ENCODE results near the gene PIGK.

- TF ChIP-seq CTCF (IDR thresholded peaks at IDR 0.05) (no peak), POLR2A (IDR thresholded peaks at IDR 0.05) (no peak), EP300 (IDR thresholded peaks at IDR 0.05) (no peak)
These were observed 100.5 kb downstream of the PIGK start for GRCh38 chr1:77118712-77119111.

All from tibial nerve (tissue), 4 donors.